GM19328 (cell line): ENCODE results near the gene SUDS3.

Experiments used
- ATAC-seq: cut with Tn5 transposase; IDR thresholded peaks from one replicate; pipeline ENCODE4 v1.9.1; 2021; ENCODE audit warnings: mild to moderate bottlenecking, moderate library complexity; ENCODE audit not compliant: unreplicated experiment

The SUDS3 gene

GRCh38 chr12:118355843-118356242 lies 20.5 kb upstream of the SUDS3 start:
- no peak for ATAC-seq

- ATAC-seq: no peak
Measured at GRCh38 chr12:118356809-118357256, 19.5 kb upstream of the SUDS3 start.

DNA sequence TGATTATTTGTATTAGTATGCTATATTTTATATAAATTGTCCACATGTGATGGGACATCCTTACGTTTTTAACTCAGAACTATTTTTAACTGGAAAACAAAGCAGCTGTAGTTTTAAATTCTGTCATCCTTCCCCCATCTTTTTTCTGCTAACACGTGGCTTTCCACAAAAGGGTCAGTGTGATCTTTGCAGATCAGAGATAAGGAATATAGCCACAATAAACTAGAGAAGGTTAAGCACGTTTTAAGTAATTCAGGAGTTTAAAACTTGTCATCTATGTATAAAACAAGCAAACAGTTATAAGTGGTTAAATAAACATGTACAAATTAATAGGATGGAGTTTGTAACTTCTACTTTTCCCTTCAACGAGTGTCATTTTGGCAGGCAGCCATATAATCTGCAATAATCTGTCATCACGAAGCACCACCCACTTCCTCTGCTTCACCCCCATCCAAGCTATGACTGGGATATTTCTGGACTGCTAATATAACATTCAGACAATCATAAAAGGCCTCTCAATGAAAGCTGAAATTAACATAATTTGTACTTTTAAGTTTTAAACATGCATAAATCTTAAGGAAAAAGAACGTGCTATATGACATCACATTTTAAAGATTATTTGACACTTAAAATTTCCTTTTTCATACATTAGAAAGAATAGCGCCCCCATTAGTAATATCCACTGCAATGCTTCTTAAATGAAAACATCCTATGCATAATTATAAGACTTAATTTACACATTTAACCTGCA lies 18.9 kb upstream of the SUDS3 start:
- ATAC-seq: no peak

DNA sequence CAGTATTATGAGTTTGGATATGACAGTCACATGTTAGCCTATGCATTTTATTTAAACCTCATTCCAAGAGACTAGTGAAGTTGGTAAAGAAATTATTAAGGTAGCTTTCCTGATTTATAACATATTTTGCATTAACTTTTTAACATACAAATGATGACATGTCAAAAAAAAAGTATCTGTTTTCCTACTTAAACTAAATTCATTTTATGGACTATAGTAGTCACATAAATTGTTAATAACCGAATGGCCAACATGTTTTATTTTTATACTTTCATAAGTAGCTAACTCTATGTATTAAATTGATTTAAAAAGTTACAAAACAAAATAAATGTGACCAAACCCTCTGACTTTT lies 18.4 kb upstream of the SUDS3 start:
- no peak for ATAC-seq

DNA sequence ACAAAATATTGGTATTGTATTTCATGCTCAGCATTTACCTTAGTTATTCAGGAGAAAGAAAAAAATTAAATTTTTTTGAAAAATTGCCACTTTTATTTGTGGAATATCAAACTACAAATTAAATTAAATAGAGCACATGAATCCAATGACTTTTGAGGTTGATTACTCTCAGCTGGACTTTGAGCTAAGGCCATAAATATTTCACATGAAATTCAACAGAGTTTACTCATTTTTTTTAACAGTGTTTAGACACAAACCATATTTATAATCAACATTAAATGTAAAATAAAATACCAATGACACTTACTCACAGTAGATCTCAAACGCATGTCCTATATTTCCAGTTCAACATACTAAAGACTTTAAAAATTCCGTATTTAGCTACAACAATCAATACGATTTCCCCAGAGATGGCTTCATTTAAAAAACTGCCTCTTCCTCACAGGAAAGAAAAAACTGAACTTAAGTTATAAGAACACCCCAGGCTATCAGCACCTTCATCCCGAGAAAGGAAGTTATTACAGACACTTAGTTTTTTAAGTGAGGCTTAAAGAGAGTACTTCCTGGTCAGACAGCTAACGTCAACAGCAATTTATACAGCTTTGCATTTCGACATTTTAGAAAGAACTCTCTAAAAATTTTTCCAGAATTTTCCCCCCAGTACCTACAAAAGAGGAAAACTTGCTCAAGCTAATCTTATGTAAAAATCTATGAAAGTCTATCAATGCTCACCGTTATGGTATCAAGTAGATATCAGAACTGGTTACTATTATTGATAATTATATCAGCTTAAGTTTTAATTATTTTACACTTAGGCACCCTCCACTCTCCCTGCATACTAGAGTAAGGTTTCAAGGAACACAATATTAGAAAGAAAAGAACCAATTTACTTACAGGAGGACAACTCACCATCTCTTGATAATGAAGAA lies 17.5 kb upstream of the SUDS3 start:
- no peak for ATAC-seq

- ATAC-seq: no peak
Measured at GRCh38 chr12:118359541-118359915, 16.8 kb upstream of the SUDS3 start.

- no peak for ATAC-seq
Measured at GRCh38 chr12:118361092-118361404, 15.3 kb upstream of the SUDS3 start.

DNA sequence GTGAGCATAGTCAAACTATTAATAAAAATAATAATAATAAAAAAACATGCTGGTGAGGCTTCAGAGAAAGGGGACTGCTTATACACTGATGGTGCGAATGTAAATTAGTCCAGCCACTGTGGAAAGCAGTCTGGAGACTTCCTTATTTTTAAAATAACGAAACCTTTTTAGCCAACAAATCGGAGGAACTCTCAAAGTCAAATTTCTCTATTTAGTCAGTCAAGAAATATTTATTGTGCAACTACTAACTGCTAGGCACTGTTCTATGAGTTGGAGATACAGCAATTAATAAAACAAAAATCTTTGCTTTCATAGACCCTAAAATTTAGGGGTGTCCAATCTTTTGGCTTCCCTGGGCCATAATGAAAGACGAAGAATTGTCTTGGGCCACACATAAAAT lies 14.5 kb upstream of the SUDS3 start:
- ATAC-seq: no peak

GRCh38 chr12:118368821-118369220 lies 7.5 kb upstream of the SUDS3 start:
- no peak for ATAC-seq

- ATAC-seq: no peak
Measured at GRCh38 chr12:118370601-118371000, 5.8 kb upstream of the SUDS3 start.

DNA sequence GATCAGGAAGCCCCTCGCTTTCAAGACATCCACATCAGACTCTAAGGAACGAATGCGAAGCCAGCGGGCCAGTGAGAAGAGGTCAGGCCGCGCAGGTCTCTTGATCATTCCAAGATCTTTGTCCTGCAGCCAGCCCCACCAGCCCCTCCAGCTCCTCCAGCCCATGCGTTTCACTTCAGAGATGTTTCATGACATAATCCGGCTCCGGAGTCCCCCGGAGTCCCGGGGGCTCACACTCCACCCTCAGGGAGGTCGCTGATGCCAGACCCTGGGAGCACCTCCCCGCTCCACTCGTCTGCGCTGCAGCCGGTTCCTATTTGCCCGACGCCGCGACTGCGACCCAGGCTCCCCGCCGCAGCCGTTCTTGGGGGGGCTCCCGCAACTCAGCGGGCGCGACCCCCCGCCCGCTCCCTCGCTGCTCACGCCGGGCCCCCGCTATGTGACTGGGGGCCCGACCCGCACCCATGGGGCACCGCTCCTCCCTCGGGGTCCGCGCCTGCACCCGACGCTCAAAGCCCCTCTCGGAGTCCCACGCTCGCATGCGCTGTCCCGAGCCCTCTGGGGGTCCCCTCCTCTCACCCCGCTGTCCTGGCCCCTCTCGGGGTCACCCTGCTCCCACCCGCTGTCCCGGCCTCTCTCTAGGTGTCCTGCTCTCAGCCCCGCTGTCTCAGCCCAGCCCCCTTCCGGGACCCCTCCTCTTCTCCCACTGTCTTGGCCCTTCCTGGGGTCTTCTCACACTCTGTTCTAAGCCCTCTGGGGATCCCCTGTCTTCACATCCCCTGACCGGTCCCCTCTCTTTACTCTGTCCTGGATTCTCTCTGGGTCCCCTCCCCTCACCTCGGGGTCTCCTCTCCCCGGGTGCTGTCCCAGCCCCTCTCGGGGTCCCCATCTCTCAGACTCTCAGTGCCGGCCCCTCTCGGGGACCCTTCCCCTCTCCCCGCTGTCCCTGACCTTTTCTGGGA lies 4.8 kb upstream of the SUDS3 start:
- no peak for ATAC-seq

DNA sequence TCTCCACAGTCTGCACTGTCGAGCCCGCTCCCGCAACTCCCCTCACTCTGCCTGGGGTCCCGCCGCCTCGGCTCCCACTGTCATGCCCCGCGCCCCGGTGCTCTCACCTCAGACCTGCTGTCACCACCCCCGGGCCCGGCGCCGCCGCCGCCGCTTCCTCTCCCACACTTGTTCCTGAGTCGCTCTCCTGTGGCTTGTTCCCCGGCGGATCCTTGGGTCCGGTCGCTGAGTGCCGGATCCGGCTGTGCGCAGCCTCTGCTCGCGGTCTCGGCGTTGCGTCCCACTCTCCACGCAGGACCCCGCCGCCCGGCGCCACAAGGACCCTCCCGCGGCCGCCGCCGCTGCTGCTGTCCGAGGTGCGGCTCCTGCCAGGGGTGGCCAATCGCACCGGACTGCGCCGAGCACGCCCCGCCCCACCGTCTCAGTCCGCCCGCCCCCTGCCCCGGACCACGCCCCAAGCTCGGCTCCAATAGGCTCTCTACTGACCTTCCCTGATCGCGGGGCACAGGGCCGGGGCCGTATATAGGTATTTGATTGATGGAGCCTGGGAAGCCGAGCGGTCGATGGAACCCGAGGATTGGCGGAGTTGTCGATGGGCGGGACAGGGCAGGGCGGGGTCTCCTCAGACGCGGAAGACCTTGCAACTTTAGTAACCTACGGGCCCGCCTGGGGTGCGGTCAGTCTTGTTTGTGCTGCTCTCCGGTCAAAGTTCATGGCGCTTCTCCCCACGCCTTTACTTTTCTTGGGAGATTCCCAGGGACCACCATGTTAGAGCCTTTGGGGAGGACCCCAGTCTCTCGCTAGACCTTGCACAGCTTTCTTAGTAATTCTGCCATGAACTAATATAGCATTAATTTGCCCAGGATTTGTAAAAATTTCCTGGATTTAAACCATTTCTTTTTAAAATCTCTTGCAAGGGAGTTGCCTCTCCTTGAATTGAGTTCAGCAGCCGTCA lies 3.5 kb upstream of the SUDS3 start, which contains the start of gene TAOK3:
TAOK3 (minus strand) TSS at position 367 of the 955 bp plus-strand sequence. CDS start 117,340 bp downstream, outside the sequence.
- ATAC-seq: peak; percentile 81

- ATAC-seq: no peak
Measured at GRCh38 chr12:118373616-118374015, 2.7 kb upstream of the SUDS3 start.

DNA sequence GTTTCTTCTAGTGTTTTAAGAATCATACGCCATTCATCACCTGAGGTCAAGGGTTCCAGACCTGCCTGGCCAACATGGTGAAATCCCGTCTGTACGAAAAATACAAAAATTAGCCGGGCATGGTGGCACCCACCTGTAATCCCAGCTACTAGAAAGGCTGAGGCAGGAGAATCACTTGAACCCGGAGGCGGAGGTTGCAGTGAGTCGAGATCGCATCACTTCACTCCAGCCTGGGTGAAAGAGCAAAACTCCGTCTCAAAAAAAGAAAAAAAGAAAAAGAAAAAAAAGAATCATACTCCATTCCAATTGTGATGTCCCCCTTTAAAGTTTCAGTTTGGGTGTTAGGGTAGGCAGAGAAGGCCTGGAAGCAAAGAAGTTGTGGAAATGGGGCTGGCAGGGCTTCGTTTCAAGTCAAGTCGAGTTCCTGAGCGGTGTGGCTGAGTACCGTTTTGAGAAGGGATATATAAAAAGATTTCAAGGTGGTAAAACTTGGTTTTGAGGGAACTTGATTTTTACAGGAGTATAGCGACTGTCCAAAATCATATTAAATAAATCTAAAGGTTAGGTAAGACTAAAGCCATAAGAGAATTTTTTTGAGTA lies 2.1 kb upstream of the SUDS3 start:
- no peak for ATAC-seq

DNA sequence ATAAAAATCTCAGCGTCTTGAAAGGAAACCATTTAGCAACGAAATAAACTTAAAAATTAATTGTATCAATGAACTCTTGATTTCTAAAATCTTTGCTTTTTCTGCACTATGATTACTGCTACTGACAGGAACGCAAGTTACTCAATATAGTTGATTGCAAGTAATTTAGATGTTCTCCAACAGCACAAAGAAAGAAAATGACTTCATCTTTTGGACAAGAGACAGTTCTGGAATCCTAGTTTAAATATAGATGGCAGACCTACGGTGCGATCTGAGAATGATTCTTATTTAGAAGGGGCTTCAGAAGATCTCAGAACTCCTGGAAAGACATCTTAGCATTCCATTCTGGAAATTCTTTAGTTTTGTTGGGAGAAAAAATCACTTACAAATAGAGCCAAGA lies 1.4 kb upstream of the SUDS3 start:
- no peak for ATAC-seq

GRCh38 chr12:118375348-118375747 lies 1.0 kb upstream of the SUDS3 start:
- no peak for ATAC-seq

DNA sequence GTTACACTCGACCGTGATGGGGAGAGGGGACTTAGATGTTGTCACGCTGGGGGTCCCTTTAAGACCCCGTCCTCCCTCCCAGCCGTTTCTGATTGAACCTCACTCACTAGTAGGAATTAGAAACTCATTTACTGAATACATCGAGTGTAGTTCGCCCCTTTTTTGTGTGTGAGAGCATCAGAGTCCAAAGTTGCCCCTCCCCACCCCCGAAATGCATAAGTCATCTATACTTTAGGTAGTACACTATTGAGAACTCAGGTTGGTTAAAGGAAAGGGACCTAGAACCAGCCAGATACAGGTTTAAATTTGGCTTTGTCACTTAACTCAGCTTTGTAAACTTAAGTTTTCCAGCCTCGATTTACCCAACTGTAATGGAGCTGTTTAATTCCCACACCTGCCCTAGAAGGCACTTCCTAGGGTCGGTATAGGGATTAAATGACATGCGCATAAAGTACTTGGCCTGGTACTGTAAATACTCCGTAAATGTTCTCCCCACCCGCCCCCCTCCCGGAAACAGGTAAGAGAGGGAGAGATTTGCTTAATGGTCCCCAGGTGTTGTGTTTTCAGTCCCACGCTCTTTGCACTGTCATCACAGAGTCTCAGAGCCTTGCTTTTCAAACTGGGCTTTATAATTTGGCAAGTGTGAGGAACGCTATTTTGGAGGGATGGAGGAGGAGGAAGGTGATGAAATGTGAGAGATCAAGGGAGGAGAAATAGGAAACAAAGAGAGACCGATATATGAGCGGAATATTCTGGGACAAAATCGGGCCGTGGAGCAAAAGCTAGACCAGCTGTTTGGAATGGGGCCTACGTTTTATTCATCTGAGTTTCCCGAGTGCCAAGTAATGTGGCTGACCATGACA lies 897 bp downstream of the SUDS3 start:
- ATAC-seq: no peak

GRCh38 chr12:118377884-118378470 lies 1.6 kb downstream of the SUDS3 start:
- ATAC-seq: no peak
